Suprapubic skin (tissue), 4 donors: ENCODE results near the gene CDC25C. TPM values are rescaled to one million over a fixed set of nuclear protein-coding genes. Genes with fewer than 3 reads are reported as not detected.

Experiments used
- DNase-seq, 2 donors: peaks; one replicate each; pipeline ENCODE4 v3.0.0-alpha.2; 2019; ENCODE audit warnings: low spot score in 2 of 2
- H3K27ac ChIP-seq: fragments of 200-600 bp; sonication (generic); one replicate; pipeline ENCODE4 v1.5.1; 2019
- H3K27me3 ChIP-seq: fragments of 200-600 bp; sonication (generic); one replicate; pipeline ENCODE4 v1.5.1; 2019
- H3K36me3 ChIP-seq: fragments of 200-600 bp; sonication (generic); one replicate; pipeline ENCODE4 v1.5.1; 2019
- H3K4me1 ChIP-seq: fragments of 200-600 bp; sonication (generic); one replicate; pipeline ENCODE4 v1.5.1; 2019
- H3K4me3 ChIP-seq: fragments of 200-600 bp; sonication (generic); one replicate; pipeline ENCODE4 v1.5.1; 2019; ENCODE audit warnings: mild to moderate bottlenecking
- H3K9me3 ChIP-seq: fragments of 200-600 bp; sonication (generic); one replicate; pipeline ENCODE4 v1.5.1; 2019
- CTCF ChIP-seq, 2 donors: fragments of 200-600 bp in 1 of 2; fragments of 450-650 bp in 1 of 2; sonication (generic) in 1 of 2; IDR thresholded peaks; one replicate each; pipeline ENCODE4 v1.5.1; 2016 to 2019; ENCODE audit warnings: antibody characterized with exemption in 2 of 2, mild to moderate bottlenecking in 1 of 2, moderate library complexity in 1 of 2
- EP300 ChIP-seq: sonication (generic); formaldehyde crosslinking; IDR thresholded peaks from one replicate; pipeline ENCODE4 v1.6.1; 2017; ENCODE audit warnings: antibody characterized with exemption
- POLR2A ChIP-seq, 2 donors: fragments of 450-650 bp; IDR thresholded peaks; one replicate each; pipeline ENCODE4 v1.6.1; 2017; ENCODE audit warnings: antibody characterized with exemption in 2 of 2, mild to moderate bottlenecking in 2 of 2, moderate library complexity in 2 of 2
- POLR2AphosphoS5 ChIP-seq, 3 donors: sonication (generic); formaldehyde crosslinking; IDR thresholded peaks; one replicate each; pipeline ENCODE4 v1.6.1; 2017; ENCODE audit warnings: antibody characterized with exemption in 3 of 3
- WGBS: methylation state at CpG from one replicate; pipeline ENCODE4 v1.1.5; 2018; 5-methylcytosine and 5-hydroxymethylcytosine counted together
- total RNA-seq, 4 donors: library from RNA; depleted of rRNA; stranded (reverse); fragments of >200 nt; gene quantifications; one replicate each; pipeline ENCODE4 v1.1.0, GENCODE V29; 2016

Gene CDC25C
- total RNA-seq, 4 donors from 2014 or later, result 0.38 to 1.6 (median 1.3) TPM

GRCh38 chr5:138303372-138303771 is 28.2 kb downstream of the CDC25C start:
- DNase-seq, result no peak
- no peaks in the 10 kb centered on the region for H3K4me1 ChIP-seq
- TF ChIP-seq CTCF (IDR thresholded peaks at IDR 0.05) (no peak), EP300 (no peak)
- H3K9me3 ChIP-seq, result no peaks in the 10 kb centered on the region
- no peaks in the 10 kb centered on the region for H3K36me3 ChIP-seq
- no peak overlapping the region for H3K4me3 ChIP-seq
- 80% methylated on average over 6 of the region's 6 CpGs for WGBS
- no peak overlapping the region for H3K27ac ChIP-seq
- H3K27me3 ChIP-seq, result no peaks in the 10 kb centered on the region

- 81% methylated on average over 3 of the region's 3 CpGs for WGBS
- Histone ChIP-seq H3K27ac (no peak overlapping the region), H3K4me3 (no peak overlapping the region), H3K4me1 (no peaks in the 10 kb centered on the region), H3K9me3 (no peaks in the 10 kb centered on the region), H3K27me3 (no peaks in the 10 kb centered on the region), H3K36me3 (no peaks in the 10 kb centered on the region)
- TF ChIP-seq POLR2AphosphoS5 (IDR thresholded peaks at IDR 0.05) (no peak), POLR2A (IDR thresholded peaks at IDR 0.05) (no peak), CTCF (IDR thresholded peaks at IDR 0.05) (no peak), EP300 (no peak)
- no peak for DNase-seq
Observed at GRCh38 chr5:138289296-138289695, 42.3 kb downstream of the CDC25C start.

GRCh38 chr5:138287246-138287645 is 44.4 kb downstream of the CDC25C start:
- 91% methylated on average over 1 of the region's 1 CpG for WGBS
- H3K9me3 ChIP-seq, result no peaks in the 10 kb centered on the region
- no peak for DNase-seq
- no peaks in the 10 kb centered on the region for H3K27me3 ChIP-seq
- H3K36me3 ChIP-seq, result no peaks in the 10 kb centered on the region
- no peak for TF ChIP-seq CTCF (IDR thresholded peaks at IDR 0.05)
- no peak for TF ChIP-seq POLR2A (IDR thresholded peaks at IDR 0.05)
- no peak for TF ChIP-seq POLR2AphosphoS5 (IDR thresholded peaks at IDR 0.05)
- TF ChIP-seq EP300, result no peak
- H3K4me1 ChIP-seq, result no peaks in the 10 kb centered on the region
- H3K4me3 ChIP-seq, result no peak overlapping the region
- H3K27ac ChIP-seq, result no peak overlapping the region

GRCh38 chr5:138282920-138283742 is 48.5 kb downstream of the CDC25C start:
- TF ChIP-seq CTCF (IDR thresholded peaks at IDR 0.05), result peak in 1 of 2 donors; percentile 33
- TF ChIP-seq POLR2AphosphoS5 (IDR thresholded peaks at IDR 0.05), result no peak
- Histone ChIP-seq H3K9me3 (no peaks in the 10 kb centered on the region), H3K27me3 (no peaks in the 10 kb centered on the region), H3K4me3 (no peak overlapping the region), H3K36me3 (no peaks in the 10 kb centered on the region), H3K4me1 (no peaks in the 10 kb centered on the region), H3K27ac (no peak overlapping the region)
- no peak for DNase-seq
- WGBS, result 64% methylated on average over 7 of the region's 7 CpGs

GRCh38 chr5:138280915-138281314 is 50.7 kb downstream of the CDC25C start:
- H3K27me3 ChIP-seq, result no peaks in the 10 kb centered on the region
- TF ChIP-seq POLR2A (IDR thresholded peaks at IDR 0.05) (no peak), CTCF (IDR thresholded peaks at IDR 0.05) (no peak), POLR2AphosphoS5 (IDR thresholded peaks at IDR 0.05) (no peak), EP300 (no peak)
- no peak overlapping the region for H3K4me3 ChIP-seq
- DNase-seq, result no peak
- H3K27ac ChIP-seq, result no peak overlapping the region
- H3K4me1 ChIP-seq, result no peaks in the 10 kb centered on the region
- no peaks in the 10 kb centered on the region for H3K36me3 ChIP-seq
- H3K9me3 ChIP-seq, result no peaks in the 10 kb centered on the region
